Muscle layer of duodenum (tissue), 2 donors: ENCODE results near the gene ASF1B.

ENCODE experiments used
- H3K27ac ChIP-seq: one replicate; pipeline ENCODE4 v1.7.0; 2013; ENCODE audit warnings: mild to moderate bottlenecking, low read length
- H3K27me3 ChIP-seq: one replicate; pipeline ENCODE4 v1.7.0; 2013; ENCODE audit warnings: low read depth, mild to moderate bottlenecking, control low read depth, low read length
- H3K36me3 ChIP-seq, 2 donors: one replicate each; pipeline ENCODE4 v1.7.0; 2013; ENCODE audit warnings: low read length in 2 of 2, control low read depth in 1 of 2, mild to moderate bottlenecking in 1 of 2; ENCODE audit not compliant: insufficient read depth in 2 of 2, control insufficient read depth in 1 of 2
- H3K4me1 ChIP-seq, 2 donors: one replicate each; pipeline ENCODE4 v1.7.0; 2013; ENCODE audit warnings: low read length in 2 of 2, mild to moderate bottlenecking in 2 of 2, control low read depth in 1 of 2, moderate library complexity in 1 of 2; ENCODE audit not compliant: insufficient read depth in 2 of 2, control insufficient read depth in 1 of 2
- H3K4me3 ChIP-seq, 2 donors: one replicate each; pipeline ENCODE4 v1.7.0; 2013; ENCODE audit warnings: low read length in 2 of 2, low read depth in 1 of 2, mild to moderate bottlenecking in 1 of 2
- H3K9me3 ChIP-seq, 2 donors: one replicate each; pipeline ENCODE4 v1.7.0; 2013; ENCODE audit warnings: low read length in 2 of 2, control low read depth in 1 of 2, mild to moderate bottlenecking in 1 of 2; ENCODE audit not compliant: control insufficient read depth in 1 of 2
- donor health status: healthy.

Gene ASF1B

DNA sequence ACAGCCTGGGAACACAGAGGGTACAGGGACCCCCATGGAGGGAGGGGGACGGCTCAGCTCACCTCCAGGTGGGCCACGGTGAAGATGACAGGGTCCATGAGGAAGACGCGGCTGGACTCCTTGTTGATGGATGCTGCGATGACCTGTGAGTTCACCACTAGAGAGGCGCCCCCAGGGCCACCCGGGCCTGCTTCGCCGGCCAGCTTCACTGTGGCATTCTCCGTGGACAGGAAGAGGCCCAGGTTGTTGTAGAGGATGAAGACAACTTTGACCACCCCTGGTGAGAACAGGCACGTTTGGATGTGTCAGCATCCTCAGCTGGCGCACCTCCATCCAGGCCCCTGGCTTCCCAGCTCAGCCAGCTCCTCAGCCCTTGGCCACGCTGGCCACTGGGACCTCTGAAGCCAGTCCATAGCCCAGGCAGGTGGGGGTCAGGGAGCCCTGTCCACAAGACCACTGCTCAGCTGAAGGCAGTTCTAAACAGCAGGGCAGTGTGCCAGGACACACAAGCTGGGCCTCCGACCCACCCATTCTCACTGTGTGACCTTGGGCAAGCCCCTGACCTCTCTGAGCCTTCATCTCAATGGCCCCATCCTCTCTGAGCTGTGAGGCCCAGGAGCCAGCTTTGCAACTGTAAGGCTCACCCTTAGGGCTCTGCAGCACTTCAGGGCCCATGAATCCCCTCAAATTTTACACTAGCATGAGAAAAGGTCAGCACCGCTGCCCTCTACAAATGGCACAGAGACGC is 22.1 kb upstream of the ASF1B start:
- peaks cover 15 to 61% of the 10 kb centered on the region in 2 donors for H3K36me3 ChIP-seq
- no peaks in the 10 kb centered on the region for H3K27me3 ChIP-seq
- H3K4me1 ChIP-seq, result no peaks in the 10 kb centered on the region
- H3K4me3 ChIP-seq, result no peak overlapping the region
- no peak overlapping the region for H3K27ac ChIP-seq
- no peaks in the 10 kb centered on the region for H3K9me3 ChIP-seq

DNA sequence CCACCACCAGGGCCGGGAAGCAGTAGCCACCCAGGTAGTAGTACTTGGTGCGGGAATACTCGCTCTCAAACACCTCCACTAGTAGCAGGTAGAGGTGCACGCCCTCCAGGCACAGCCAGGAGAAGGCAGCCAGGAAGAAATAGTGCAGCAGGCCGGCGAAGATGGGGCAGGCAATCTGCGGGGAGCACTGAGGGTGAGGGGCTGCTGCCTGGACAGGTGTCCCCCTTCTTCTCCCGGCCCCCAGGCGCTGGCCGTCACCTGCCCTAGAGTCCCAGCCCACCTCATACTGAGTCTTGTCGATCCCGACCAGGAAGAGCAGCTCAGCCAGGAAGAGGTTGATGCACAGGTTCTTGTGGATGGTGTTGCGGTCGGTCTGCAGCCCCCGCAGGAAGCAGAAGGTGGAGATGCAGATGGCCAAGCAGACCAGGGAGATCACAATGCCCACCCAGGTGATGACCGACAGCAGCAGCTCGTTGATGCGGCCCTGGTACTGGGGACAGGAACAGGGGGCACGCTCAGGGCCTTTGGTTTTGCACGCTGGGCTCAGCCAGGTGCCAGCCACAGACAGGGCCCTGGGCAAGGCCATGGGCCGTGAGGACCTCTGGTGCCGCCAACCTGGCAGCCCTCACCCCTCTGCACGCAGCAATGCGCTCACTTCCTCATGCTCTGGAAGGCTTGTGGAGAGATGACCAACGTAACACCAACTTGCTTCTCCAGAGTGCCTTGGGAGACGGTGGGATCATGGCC is 20.8 kb upstream of the ASF1B start:
- Histone ChIP-seq H3K4me3 (no peak overlapping the region), H3K27me3 (no peaks in the 10 kb centered on the region), H3K27ac (no peak overlapping the region), H3K4me1 (no peaks in the 10 kb centered on the region), H3K9me3 (no peaks in the 10 kb centered on the region), H3K36me3 (peaks cover 17 to 63% of the 10 kb centered on the region in 2 donors)

DNA sequence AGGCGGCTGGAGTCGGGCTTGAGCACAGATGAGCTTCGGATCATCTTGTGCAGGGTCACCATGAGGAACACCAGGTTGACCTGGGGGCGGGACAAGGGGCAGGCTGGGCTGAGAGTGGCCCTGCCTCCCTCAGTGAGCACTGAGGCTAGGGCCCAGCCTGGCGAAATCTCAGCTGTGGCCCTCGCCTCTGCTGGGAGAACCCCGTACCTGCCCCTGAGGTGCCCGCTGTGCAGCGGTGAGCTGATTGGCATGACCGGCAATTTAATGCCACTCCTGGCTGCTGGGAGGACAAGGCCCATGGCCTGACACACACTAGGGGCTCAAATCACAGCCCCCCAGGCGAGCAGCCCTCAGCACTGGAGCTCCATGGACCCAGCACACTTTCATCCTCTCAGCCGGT is 19.7 kb upstream of the ASF1B start:
- Histone ChIP-seq H3K36me3 (peaks cover 20 to 68% of the 10 kb centered on the region in 2 donors), H3K27me3 (no peaks in the 10 kb centered on the region), H3K4me1 (no peaks in the 10 kb centered on the region), H3K9me3 (no peaks in the 10 kb centered on the region), H3K27ac (no peak overlapping the region), H3K4me3 (no peak overlapping the region)

DNA sequence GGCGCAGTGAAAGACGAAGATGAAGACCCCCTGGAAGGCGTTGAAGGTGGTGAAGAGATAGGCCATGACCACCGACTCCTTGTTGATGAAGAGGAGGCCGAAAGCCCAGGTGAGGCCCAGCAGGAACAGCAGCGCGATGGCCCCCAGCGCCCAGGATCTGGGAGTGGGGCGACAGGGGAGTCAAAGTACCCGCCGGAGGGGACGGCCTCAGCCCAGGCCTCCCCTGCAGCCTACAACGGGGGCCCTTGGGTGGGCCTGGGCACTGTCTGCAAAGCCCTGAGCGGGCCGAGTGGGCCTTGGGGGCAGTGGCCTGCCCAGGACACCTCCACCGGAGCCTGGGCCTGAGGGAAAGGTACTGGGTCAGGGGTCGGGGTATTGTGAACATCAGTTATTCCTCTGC is 19.0 kb upstream of the ASF1B start:
- Histone ChIP-seq H3K9me3 (no peaks in the 10 kb centered on the region), H3K27ac (no peak overlapping the region), H3K36me3 (peaks cover 20 to 68% of the 10 kb centered on the region in 2 donors), H3K4me3 (no peak overlapping the region), H3K4me1 (peaks cover 1 to 5% of the 10 kb centered on the region in 2 donors), H3K27me3 (no peaks in the 10 kb centered on the region)

DNA sequence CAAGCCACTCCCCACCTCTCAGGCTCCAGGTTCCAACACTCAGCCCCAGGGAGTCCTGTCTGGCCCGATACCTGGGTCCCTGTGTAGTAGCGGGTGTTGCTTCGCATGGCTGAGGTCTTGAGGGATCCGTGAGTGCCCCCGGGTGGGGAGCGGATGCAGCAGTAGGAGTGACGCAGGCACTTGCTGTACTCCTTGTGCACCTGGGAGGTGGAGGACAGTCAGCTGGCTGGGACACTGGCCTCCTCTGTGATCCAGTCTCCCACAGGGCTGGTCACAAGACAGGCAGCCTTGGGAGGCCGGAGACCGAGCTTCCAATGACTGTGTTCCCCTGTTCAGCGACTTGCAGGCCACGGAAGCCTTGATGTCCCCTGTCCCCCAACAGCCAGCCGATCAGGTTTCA is 16.3 kb upstream of the ASF1B start:
- Histone ChIP-seq H3K27ac (no peak overlapping the region), H3K36me3 (peaks cover 15 to 45% of the 10 kb centered on the region in 2 donors), H3K4me3 (no peak overlapping the region), H3K27me3 (no peaks in the 10 kb centered on the region), H3K4me1 (peaks cover 14 to 27% of the 10 kb centered on the region in 2 donors), H3K9me3 (no peaks in the 10 kb centered on the region)

DNA sequence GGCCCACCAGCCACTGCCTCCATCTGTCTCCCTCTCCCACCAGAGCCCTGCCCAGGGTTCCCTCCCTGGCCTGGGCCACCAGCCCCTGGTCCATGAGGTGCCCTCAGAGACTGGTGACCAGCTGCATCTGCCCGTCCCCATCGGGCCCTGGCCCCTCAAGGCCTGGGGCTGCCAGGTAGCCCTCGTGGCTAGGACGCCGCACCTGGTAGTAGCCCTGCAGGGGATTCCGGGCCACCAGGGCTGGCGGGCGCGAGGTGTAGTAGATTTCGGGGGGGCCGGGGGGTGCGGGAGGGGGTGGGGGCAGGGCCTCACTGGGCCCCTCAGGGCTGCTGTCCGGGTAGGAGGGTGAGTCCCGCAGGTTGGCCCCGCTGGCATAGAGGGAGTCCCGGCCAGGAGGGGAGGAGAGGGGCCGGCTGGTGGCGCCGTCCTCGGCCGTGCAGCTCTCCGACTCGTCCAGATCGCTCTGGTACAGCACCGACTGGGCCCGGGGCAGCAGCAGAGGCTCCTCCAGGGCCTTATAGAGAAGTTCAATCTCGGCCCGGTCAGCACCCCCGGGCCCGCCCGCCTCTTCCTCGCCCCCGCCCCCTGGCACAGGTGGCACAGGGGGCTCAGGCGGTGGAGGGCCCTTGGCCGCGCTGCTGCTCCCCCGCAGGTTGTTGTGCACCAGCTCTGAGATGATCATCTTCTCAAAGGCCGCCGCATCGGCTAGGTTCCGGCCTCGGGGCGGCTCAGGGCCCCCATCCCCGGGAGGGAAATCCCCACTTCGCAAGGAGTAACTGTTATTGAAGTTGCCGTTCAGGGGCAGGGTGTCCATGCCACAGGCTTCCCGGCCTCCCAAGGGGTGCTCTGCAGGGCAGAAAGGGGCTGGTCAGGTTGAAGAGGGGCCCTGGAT is 14.6 kb upstream of the ASF1B start:
- no peak overlapping the region for H3K4me3 ChIP-seq
- no peaks in the 10 kb centered on the region for H3K27me3 ChIP-seq
- H3K9me3 ChIP-seq, result no peaks in the 10 kb centered on the region
- H3K36me3 ChIP-seq, result peaks cover 10 to 29% of the 10 kb centered on the region in 2 donors
- peaks cover 14 to 27% of the 10 kb centered on the region in 2 donors for H3K4me1 ChIP-seq
- no peak overlapping the region for H3K27ac ChIP-seq

DNA sequence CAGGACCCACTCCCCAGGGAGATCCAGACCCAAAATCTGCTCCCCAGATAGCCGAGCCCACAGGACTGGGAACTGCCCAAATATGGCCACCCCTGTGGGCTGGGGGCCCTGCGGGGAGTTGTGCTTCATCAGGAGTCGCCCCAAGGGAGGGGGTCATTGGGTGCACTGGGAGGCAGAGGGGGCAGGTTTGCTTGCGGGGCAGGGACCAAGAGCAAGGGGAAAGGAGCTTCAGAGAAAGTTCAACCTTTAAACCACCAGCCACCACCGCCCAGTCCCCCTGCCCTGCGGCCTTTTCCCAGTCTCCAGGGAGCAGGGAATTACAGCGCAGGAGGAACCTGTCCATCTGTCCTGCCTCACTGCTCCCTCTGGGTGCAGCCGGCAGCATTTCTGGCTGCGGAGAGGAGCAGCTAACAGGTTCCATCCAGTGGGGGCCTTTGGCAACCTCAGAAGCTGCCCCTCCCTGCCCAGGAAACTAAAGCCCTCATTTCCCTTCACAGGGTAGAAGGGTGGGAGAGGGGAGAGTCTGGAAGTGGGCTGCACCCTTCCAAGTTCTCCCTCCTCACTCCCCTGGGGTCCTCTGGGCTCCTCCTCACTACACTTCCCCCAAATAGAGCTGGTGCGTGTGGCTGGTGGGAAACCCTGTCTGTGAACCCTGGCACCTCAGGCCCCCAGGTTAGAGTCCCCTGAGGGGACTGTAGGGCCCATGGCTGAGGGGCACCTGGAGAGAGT is 13.8 kb upstream of the ASF1B start:
- Histone ChIP-seq H3K9me3 (no peaks in the 10 kb centered on the region), H3K4me1 (peaks cover 14 to 27% of the 10 kb centered on the region in 2 donors), H3K4me3 (peak overlapping the region; percentile 37 to 47), H3K36me3 (peaks cover 5 to 22% of the 10 kb centered on the region in 2 donors), H3K27ac (peak overlapping the region; percentile 23), H3K27me3 (no peaks in the 10 kb centered on the region)

DNA sequence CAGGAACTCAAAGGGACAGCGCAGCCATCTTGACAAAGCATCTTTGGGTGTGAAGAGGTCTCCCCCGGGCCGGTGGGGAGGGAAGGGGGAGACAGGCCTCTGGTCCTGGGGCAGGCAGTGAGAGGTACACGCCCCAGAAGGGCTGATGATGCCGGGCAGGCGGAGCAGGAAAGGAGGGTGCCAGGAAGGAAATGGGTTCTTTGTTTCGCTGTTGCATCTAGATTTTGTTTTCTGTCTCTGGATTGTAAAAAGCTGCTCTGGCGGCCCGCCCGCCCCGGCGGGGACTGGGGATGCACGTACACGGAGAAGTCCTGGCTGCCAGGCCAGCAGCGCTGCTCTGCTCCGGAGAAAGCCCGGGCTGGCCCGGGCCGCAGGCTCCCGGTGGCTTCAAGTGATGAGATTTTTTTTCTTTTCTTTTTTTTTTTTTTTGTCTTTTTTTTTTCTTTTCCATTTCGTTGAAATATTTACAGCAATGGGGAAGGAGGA is 13.2 kb upstream of the ASF1B start:
- Histone ChIP-seq H3K4me1 (peaks cover 14 to 27% of the 10 kb centered on the region in 2 donors), H3K36me3 (peaks cover 5 to 17% of the 10 kb centered on the region in 2 donors), H3K27me3 (no peaks in the 10 kb centered on the region), H3K9me3 (no peaks in the 10 kb centered on the region), H3K27ac (peak overlapping the region; percentile 69), H3K4me3 (peak overlapping the region; percentile 37 to 47)

DNA sequence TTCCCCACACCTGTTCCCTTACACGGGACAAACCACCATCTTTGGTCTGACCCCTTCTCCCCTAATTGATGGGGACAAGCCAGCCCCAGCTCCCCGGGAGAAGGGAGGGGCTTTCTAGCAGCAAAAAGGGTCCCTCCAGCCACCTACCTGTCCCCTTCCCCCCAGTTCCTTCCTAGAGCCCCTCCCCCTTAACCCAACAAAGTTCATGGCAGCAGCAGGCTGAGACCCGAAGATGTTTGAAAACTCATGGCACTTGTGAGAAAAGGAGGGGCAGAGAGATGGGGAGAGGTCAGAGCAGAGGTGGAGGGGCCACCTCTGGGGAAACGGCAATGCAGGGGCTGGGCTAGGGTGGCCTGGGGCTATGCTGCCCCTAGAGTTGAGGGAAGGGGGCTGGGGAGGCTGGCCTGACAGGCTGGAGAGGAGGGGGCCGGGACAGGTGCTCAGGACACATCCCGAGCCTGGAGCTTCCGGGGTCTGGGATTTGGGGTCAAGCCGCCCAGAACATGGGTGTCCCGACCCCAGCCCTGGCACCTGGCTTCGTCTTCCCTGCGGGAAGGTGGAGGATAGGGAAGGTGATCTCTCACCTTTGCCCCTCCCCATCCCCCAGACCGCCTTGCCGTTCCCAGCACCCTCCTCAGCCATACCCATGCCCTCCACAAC is 12.5 kb upstream of the ASF1B start:
- H3K27me3 ChIP-seq, result no peaks in the 10 kb centered on the region
- peaks cover 14 to 27% of the 10 kb centered on the region in 2 donors for H3K4me1 ChIP-seq
- peak overlapping the region; percentile 69 for H3K27ac ChIP-seq
- no peaks in the 10 kb centered on the region for H3K9me3 ChIP-seq
- H3K4me3 ChIP-seq, result peak overlapping the region in 1 of 2 donors; percentile 47
- H3K36me3 ChIP-seq, result peaks cover 5 to 17% of the 10 kb centered on the region in 2 donors
